ENCODE data around the gene PRPH. TPM values are rescaled to one million over a fixed set of nuclear protein-coding genes. Genes with fewer than 3 reads are reported as not detected.

PRPH gene
- total and polyA plus RNA-seq, 2 of the 4 experiments (the other 2 are of a cell fraction), result not detected

- Histone ChIP-seq H3K23ac (ENCODE audit: low read depth, low read length) (no peak overlapping the region), H3K79me1 (ENCODE audit: low read depth in 1 of 2, low read length in 2 of 2) (no peaks in the 10 kb centered on the region), H2BK5ac (ENCODE audit: low read depth, low read length, poor library complexity, severe bottlenecking) (no peak overlapping the region), H3K27ac (ENCODE audit: insufficient read depth, low read length) (no peak overlapping the region), H3K18ac (ENCODE audit: low read depth, low read length) (no peak overlapping the region), H2BK120ac (ENCODE audit: low read depth, low read length) (no peak overlapping the region), H2BK20ac (ENCODE audit: low read depth, low read length) (no peak overlapping the region), H2BK15ac (ENCODE audit: low read depth, low read length) (no peak overlapping the region), H3K4ac (ENCODE audit: low read depth, low read length) (no peak overlapping the region), H3K9ac (ENCODE audit: low read depth, low read length) (no peak overlapping the region), H4K91ac (ENCODE audit: insufficient read depth, low read depth, low read length) (no peak overlapping the region), H3K4me1 (ENCODE audit: control insufficient read depth, insufficient read depth, low read length) (peaks cover 7% of the 10 kb centered on the region), H4K5ac (ENCODE audit: low read depth, low read length) (no peak overlapping the region), H4K20me1 (ENCODE audit: insufficient read depth, low read length) (no peaks in the 10 kb centered on the region), H3K9me1 (ENCODE audit: insufficient read depth, low read length) (no peaks in the 10 kb centered on the region), H4K8ac (ENCODE audit: low read depth in 2 of 2, low read length in 2 of 2) (no peak overlapping the region), H3K56ac (ENCODE audit: extremely low read depth, insufficient read depth, low read length) (no peak overlapping the region), H2AK9ac (replicated peaks; ENCODE audit: low read depth, low read length, poor library complexity) (no peak overlapping the region), H3K27me3 (ENCODE audit: control insufficient read depth, insufficient read depth, low read length) (peaks cover 61% of the 10 kb centered on the region), H3K36me3 (ENCODE audit: control insufficient read depth, insufficient read depth, low read length) (no peaks in the 10 kb centered on the region), H3K4me2 (ENCODE audit: low read depth, low read length) (no peak overlapping the region), H2AFZ (replicated peaks; ENCODE audit: low read length, poor library complexity) (no peak overlapping the region), H3K4me3 (ENCODE audit: insufficient read depth, low read depth, low read length) (no peak overlapping the region), H3K14ac (replicated peaks; ENCODE audit: low read depth, low read length) (no peak overlapping the region), H3K9me3 (ENCODE audit: control insufficient read depth, insufficient read depth, low read length) (peaks cover 6% of the 10 kb centered on the region; the same call in 1 of the 2 replicates), H2AK5ac (ENCODE audit: low read depth, low read length) (no peak overlapping the region)
- WGBS, 2 experiments (ENCODE audit: extremely low coverage in 2 of 2, insufficient read length in 1 of 2), result 80% methylated on average over 1 of the region's 8 CpGs; no CpG with 5 or more reads in 1 of the 2 experiments
- dilution Hi-C loops (cut with HindIII; ENCODE audit: low sequenced_read_pairs, unreplicated experiment), result no loop called here
- ATAC-seq (ENCODE audit: low read depth) (no peak), DNase-seq (no peak)
- no peak for TF ChIP-seq RFX5 (IDR thresholded peaks at IDR 0.05; ENCODE audit: low read depth, low read length)
- TF ChIP-seq, protein P1, sequence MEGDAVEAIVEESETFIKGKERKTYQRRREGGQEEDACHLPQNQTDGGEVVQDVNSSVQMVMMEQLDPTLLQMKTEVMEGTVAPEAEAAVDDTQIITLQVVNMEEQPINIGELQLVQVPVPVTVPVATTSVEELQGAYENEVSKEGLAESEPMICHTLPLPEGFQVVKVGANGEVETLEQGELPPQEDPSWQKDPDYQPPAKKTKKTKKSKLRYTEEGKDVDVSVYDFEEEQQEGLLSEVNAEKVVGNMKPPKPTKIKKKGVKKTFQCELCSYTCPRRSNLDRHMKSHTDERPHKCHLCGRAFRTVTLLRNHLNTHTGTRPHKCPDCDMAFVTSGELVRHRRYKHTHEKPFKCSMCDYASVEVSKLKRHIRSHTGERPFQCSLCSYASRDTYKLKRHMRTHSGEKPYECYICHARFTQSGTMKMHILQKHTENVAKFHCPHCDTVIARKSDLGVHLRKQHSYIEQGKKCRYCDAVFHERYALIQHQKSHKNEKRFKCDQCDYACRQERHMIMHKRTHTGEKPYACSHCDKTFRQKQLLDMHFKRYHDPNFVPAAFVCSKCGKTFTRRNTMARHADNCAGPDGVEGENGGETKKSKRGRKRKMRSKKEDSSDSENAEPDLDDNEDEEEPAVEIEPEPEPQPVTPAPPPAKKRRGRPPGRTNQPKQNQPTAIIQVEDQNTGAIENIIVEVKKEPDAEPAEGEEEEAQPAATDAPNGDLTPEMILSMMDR (conservative IDR thresholded peaks at IDR 0.05; ENCODE audit: low read depth, low read length), result no peak
- TF ChIP-seq CHD1 (IDR thresholded peaks at IDR 0.05; ENCODE audit: low read depth, low read length), result no peak
- POLR2A ChIA-PET (ENCODE audit: unreplicated experiment), result no interaction called here
- CTCF ChIA-PET, result interaction anchor here (0.5 to 1.5 kb wide), 3 partner anchors 63 to 191 kb away, joined by 4 to 5 read pairs (median 4); no protein-coding TSS in a partner anchor
- BruUV-seq (replicated peaks), result no TSS peak
- in situ Hi-C loops (cut with MboI; ENCODE audit: low sequenced_read_pairs), result no loop called here
- intact Hi-C loops (cut with micrococcal nuclease), result no loop called here
Observed at GRCh38 chr12:49294086-49294803, 702 bp upstream of the PRPH start.
